Right atrium auricular region (tissue), 2 donors: ENCODE data around the gene MPDU1. TPM values are rescaled to one million over a fixed set of nuclear protein-coding genes. Genes with fewer than 3 reads are reported as not detected.
A peak's percentile ranks its signal among the peaks of the same experiment; 100 is the strongest.

Source experiments
- DNase-seq: peaks from one replicate; pipeline ENCODE4 v3.0.0-alpha.2; 2019; ENCODE audit warnings: low spot score
- H3K27ac ChIP-seq, 2 donors: fragments of 200-600 bp; sonication (generic); 1 replicate in 1 of 2; 2 replicates in 1 of 2; pipeline ENCODE4 v1.5.1; 2016 to 2019
- H3K27me3 ChIP-seq, 2 donors: fragments of 200-600 bp; sonication (generic); one replicate each; pipeline versions ENCODE4 v1.5.1 to v1.6.0; 2017 to 2019
- H3K36me3 ChIP-seq: fragments of 200-600 bp; sonication (generic); one replicate; pipeline ENCODE4 v1.5.1; 2016
- H3K4me1 ChIP-seq, 2 donors: fragments of 200-600 bp; sonication (generic); one replicate each; pipeline versions ENCODE4 v1.5.1 to v1.6.0; 2017 to 2019
- H3K4me3 ChIP-seq, 2 donors: fragments of 200-600 bp; sonication (generic); 1 replicate in 1 of 2; 2 replicates in 1 of 2; pipeline ENCODE4 v1.5.1; 2017 to 2019; ENCODE audit warnings: mild to moderate bottlenecking in 1 of 2, moderate library complexity in 1 of 2
- H3K9me3 ChIP-seq, 2 donors: fragments of 200-600 bp; sonication (generic); one replicate each; pipeline ENCODE4 v1.5.1; 2019
- total RNA-seq, 2 donors: library from RNA; depleted of rRNA; stranded (reverse); fragments of >200 nt; gene quantifications; one replicate each; pipeline ENCODE4 v1.1.0, GENCODE V29; 2016
- TF ChIP-seq, protein P1 (sequence below), 2 donors: fragments of 200-600 bp; sonication (generic); IDR thresholded peaks; one replicate each; pipeline ENCODE4 v1.5.1; 2019; ENCODE audit warnings: antibody characterized with exemption in 2 of 2

MPDU1 gene
- total RNA-seq, 2 donors from 2014 or later = 55.4 to 81.1 TPM

DNA sequence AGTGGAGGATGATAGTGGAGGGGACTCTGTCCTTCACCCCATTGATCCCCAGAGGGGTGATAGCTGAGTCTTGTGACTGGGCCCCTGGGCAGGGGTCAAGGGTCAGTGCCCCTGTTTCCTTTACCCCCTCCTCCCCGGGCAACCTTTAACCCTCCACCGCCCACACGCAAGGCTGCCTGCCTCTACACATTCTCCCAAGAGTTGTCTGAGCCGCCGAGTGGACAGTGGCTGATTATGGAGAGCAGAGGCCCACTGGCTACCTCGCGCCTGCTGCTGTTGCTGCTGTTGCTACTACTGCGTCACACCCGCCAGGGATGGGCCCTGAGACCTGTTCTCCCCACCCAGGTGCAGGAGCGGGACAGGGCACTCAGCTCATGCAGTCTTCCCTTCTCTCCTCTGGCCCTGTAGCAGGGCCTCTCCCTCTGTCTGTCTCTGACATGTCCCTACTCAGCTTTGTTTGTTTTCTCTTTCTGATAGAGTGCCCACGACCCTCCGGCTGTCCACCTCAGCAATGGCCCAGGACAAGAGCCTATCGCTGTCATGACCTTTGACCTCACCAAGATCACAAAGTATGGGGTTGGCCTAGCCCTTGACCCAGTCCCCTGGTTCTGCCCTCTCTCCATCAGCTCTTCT lies 46.4 kb downstream of the MPDU1 start, which contains the start of gene SHBG:
Gene SHBG, plus strand, starts transcription at position 197 of the 633 bp plus-strand sequence. Its CDS starts 38 bp downstream, at position 235.
- DNase-seq = no peak
- peaks cover 0 to 24% of the 10 kb centered on the region in 2 donors for H3K4me1 ChIP-seq
- TF ChIP-seq, protein P1, sequence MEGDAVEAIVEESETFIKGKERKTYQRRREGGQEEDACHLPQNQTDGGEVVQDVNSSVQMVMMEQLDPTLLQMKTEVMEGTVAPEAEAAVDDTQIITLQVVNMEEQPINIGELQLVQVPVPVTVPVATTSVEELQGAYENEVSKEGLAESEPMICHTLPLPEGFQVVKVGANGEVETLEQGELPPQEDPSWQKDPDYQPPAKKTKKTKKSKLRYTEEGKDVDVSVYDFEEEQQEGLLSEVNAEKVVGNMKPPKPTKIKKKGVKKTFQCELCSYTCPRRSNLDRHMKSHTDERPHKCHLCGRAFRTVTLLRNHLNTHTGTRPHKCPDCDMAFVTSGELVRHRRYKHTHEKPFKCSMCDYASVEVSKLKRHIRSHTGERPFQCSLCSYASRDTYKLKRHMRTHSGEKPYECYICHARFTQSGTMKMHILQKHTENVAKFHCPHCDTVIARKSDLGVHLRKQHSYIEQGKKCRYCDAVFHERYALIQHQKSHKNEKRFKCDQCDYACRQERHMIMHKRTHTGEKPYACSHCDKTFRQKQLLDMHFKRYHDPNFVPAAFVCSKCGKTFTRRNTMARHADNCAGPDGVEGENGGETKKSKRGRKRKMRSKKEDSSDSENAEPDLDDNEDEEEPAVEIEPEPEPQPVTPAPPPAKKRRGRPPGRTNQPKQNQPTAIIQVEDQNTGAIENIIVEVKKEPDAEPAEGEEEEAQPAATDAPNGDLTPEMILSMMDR (IDR thresholded peaks at IDR 0.05) = no peak
- H3K9me3 ChIP-seq = no peaks in the 10 kb centered on the region
- no peak within 1 kb of the TSS for H3K27ac ChIP-seq
- no peaks in the 10 kb centered on the region for H3K36me3 ChIP-seq
- no peaks in the 10 kb centered on the region for H3K27me3 ChIP-seq
- H3K4me3 ChIP-seq = no peak within 1 kb of the TSS

DNA sequence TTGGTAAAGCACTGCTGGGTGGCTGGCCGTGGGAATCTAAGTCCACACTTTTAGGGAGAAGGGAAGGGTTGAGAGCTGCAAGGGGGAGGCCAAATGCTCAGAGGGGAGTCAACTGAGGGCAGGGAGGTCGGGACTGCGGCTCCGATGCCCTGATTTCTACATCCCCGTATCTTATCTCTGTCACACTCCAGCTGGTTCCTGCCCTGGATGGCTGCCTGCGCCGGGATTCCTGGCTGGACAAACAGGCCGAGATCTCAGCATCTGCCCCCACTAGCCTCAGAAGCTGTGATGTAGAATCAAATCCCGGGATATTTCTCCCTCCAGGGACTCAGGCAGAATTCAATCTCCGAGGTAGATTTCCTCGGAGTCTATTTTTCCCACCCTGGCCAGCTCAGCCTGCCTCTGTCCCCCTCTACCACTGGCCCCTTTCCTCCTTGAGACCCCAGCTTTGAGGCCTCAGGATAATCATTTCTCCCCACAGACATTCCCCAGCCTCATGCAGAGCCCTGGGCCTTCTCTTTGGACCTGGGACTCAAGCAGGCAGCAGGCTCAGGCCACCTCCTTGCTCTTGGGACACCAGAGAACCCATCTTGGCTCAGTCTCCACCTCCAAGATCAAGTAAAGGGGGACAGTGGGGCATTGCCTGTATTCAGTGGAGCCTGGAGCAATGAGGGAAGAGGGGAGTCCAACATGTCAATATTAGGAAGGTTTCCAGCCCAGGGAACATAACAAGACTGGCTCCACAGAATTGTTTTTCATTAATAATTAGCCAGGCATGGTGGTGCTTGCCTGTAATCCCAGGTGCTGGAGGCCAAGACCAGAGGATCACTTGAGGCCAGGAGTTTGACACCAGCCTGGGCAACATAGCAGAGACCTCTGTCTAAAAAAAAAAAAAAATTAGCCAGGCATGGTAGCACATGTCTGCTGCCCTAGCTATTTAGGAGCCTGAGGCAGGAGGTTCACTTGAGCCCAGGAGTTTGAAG lies 48.0 kb downstream of the MPDU1 start:
- no peak for DNase-seq
- H3K9me3 ChIP-seq = no peaks in the 10 kb centered on the region
- H3K27me3 ChIP-seq = no peaks in the 10 kb centered on the region
- H3K27ac ChIP-seq = peak overlapping the region in 1 of 2 donors; percentile 6
- TF ChIP-seq, protein P1 (IDR thresholded peaks at IDR 0.05) = no peak
- peaks cover 0 to 19% of the 10 kb centered on the region in 2 donors for H3K4me1 ChIP-seq
- H3K36me3 ChIP-seq = no peaks in the 10 kb centered on the region
- H3K4me3 ChIP-seq = no peak overlapping the region

DNA sequence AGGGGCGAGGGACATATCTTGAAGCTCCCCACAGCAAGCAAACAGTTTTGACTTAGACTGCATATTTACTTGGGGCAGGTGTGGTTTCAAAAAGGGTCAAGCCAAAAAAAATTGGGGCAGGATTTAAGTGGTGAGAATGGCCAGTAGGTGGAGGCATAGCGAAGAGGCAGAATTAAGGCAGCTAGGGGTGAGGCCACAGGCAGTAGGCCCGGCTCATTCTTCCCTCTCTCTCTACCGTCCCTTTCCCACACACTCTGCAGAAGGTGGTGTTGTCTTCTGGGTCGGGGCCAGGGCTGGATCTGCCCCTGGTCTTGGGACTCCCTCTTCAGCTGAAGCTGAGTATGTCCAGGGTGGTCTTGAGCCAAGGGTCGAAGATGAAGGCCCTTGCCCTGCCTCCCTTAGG lies 48.8 kb downstream of the MPDU1 start:
- TF ChIP-seq, protein P1 (IDR thresholded peaks at IDR 0.05) = peak; percentile 36 to 66
- Histone ChIP-seq H3K4me3 (no peak overlapping the region), H3K36me3 (no peaks in the 10 kb centered on the region), H3K27ac (no peak overlapping the region), H3K4me1 (peaks cover 0 to 13% of the 10 kb centered on the region in 2 donors), H3K27me3 (no peaks in the 10 kb centered on the region), H3K9me3 (no peaks in the 10 kb centered on the region)
- DNase-seq = no peak

DNA sequence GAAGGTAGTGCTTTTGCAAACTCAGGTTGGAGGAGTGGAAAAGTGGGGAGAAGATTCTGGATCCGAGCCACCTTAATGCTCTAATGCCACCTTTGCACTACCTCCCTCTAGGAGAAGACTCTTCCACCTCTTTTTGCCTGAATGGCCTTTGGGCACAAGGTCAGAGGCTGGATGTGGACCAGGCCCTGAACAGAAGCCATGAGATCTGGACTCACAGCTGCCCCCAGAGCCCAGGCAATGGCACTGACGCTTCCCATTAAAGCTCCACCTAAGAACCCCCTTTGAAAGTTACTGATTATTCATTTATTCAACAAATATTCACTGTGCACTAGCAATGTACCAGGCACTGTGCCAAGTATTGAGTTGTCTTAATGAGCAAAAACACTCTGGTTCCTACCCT lies 49.4 kb downstream of the MPDU1 start:
- DNase-seq = no peak

DNA sequence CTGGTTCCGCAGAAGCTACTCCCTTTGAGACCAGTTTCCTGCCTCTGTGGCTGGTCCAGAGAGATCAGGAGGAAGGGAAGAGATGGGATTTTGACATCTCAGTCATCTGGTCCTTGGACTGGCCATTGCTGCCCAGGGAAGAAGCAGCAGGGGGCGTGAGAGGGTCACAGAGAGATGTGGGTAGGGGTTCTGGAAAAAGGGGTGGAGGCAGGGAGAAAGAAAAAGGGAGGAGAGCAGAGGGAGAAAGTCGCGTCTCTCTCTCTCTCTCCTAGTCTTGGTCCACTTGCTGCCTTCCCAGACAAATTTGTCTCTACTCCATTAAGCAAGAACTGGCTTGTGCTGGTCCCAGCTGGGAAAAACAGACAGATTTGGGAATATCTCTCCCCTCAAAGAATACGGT lies 50.7 kb downstream of the MPDU1 start:
- Histone ChIP-seq H3K4me3 (no peak overlapping the region), H3K27me3 (no peaks in the 10 kb centered on the region), H3K4me1 (peaks cover 0 to 7% of the 10 kb centered on the region in 2 donors), H3K36me3 (no peaks in the 10 kb centered on the region), H3K27ac (no peak overlapping the region), H3K9me3 (no peaks in the 10 kb centered on the region)
- TF ChIP-seq, protein P1 (IDR thresholded peaks at IDR 0.05) = peak in 1 of 2 donors; percentile 62
- no peak for DNase-seq

More for the DNA sequence above, 49.4 kb downstream of the MPDU1 start:
- Histone ChIP-seq H3K4me3 (no peak overlapping the region), H3K9me3 (no peaks in the 10 kb centered on the region), H3K27me3 (no peaks in the 10 kb centered on the region), H3K27ac (no peak overlapping the region), H3K4me1 (peaks cover 0 to 10% of the 10 kb centered on the region in 2 donors), H3K36me3 (no peaks in the 10 kb centered on the region)
- TF ChIP-seq, protein P1 (IDR thresholded peaks at IDR 0.05) = no peak
